NCI-H226 (cell line): ENCODE measurements around the gene UBALD2.
"Not testable (repeated sequence)": the region's sequence is repeated elsewhere in the genome, so short reads cannot be mapped to it uniquely, and the experiment has no call there.

Experiments used
- DNase-seq: peaks from one replicate; pipeline ENCODE4 v3.0.0-alpha.2; 2015

UBALD2 gene

GRCh38 chr17:76266244-76266938 lies 1.2 kb downstream of the UBALD2 start:
- no peak for DNase-seq

GRCh38 chr17:76267051-76267576 lies 2.0 kb downstream of the UBALD2 start:
- no peak for DNase-seq

- DNase-seq: not testable (repeated sequence)
Observed at GRCh38 chr17:76267581-76268001, 2.4 kb downstream of the UBALD2 start.

GRCh38 chr17:76268015-76268749 lies 3.0 kb downstream of the UBALD2 start:
- no peak for DNase-seq

GRCh38 chr17:76268991-76269981 lies 4.1 kb downstream of the UBALD2 start:
- DNase-seq: no peak

- no peak for DNase-seq
Observed at GRCh38 chr17:76270127-76270592, 5.0 kb downstream of the UBALD2 start.

- no peak for DNase-seq
Observed at GRCh38 chr17:76270770-76271668, 5.9 kb downstream of the UBALD2 start.

- DNase-seq: no peak
Observed at GRCh38 chr17:76271669-76272540, 6.8 kb downstream of the UBALD2 start.

GRCh38 chr17:76272541-76273444 lies 7.6 kb downstream of the UBALD2 start:
- DNase-seq: no peak

- no peak for DNase-seq
Observed at GRCh38 chr17:76273445-76274111, 8.4 kb downstream of the UBALD2 start.

GRCh38 chr17:76274112-76274956 lies 9.2 kb downstream of the UBALD2 start:
- no peak for DNase-seq

- no peak for DNase-seq
Observed at GRCh38 chr17:76275382-76276068, 10.4 kb downstream of the UBALD2 start.

GRCh38 chr17:76276069-76276431 lies 10.9 kb downstream of the UBALD2 start:
- DNase-seq: no peak

- DNase-seq: no peak
Observed at GRCh38 chr17:76276461-76277299, 11.5 kb downstream of the UBALD2 start.

- DNase-seq: no peak
Observed at GRCh38 chr17:76277300-76278267, 12.4 kb downstream of the UBALD2 start.
